CD4-positive, alpha-beta T cell treated with Interleukin-10 for 1 hour (primary cell): ENCODE measurements around the gene PHLDA1.
A peak's percentile ranks its signal among the peaks of the same experiment; 100 is the strongest.
"Not testable (repeated sequence)": the region's sequence is repeated elsewhere in the genome, so short reads cannot be mapped to it uniquely, and the experiment has no call there.

Experiments
- DNase-seq: peaks from one replicate; pipeline ENCODE4 v3.0.0-alpha.2; 2020

Gene PHLDA1

GRCh38 chr12:75984577-75985182 lies 46.9 kb downstream of the PHLDA1 start:
- DNase-seq, result no peak

GRCh38 chr12:75983851-75984250 lies 47.7 kb downstream of the PHLDA1 start:
- not testable (repeated sequence) for DNase-seq

DNA sequence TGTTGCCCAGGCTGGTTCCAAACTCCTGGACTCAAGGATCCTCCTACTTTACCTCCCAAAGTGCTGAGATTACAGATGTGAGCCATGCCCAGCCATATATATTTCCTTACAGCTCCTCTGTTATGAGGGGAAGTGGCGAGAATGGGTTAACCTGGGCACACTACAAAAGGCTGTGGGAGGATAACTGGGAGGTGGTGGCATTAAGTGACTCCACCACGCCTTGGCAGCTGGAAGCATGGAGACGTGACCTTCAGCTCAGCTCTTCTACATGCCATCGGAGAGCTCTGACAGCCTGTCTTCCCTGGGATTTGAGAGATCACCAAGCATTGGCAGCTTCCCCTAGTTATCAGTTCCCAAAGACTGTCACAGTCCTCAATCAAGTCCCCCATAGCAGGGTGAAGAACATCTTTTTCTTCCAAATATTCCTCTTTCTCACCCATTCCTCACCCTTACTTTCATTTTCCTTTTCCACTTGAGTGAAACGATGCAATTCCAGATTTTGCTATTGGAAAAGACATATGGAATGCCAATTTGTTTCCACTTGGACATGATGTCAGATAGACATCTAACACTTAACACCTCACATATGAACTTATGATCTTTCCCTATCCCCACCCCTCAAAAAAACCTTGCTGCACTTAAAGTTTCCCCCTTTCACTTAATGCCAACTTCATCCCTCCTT lies 48.5 kb downstream of the PHLDA1 start:
- no peak for DNase-seq

DNA sequence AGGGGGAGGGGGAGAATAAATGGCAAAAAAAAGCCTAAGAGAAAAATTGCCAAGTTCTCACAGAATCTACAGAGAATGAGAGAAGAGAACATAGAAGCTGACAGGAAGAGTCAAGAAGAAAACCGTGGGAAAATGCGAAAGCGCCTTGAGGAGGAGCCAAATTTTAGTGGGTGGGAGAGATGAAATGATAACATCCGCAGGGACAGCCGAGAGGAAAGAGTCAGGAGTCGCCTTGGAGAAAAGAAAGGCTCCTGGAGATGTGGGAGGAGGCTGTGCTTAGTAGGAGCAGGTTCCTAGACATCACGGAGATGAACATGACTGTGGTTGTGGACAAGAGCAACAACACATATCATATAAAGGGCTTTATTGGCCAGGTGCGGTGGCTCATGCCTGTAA lies 49.4 kb downstream of the PHLDA1 start:
- no peak for DNase-seq

GRCh38 chr12:75981247-75982168 lies 50.1 kb downstream of the PHLDA1 start:
- DNase-seq, result no peak

DNA sequence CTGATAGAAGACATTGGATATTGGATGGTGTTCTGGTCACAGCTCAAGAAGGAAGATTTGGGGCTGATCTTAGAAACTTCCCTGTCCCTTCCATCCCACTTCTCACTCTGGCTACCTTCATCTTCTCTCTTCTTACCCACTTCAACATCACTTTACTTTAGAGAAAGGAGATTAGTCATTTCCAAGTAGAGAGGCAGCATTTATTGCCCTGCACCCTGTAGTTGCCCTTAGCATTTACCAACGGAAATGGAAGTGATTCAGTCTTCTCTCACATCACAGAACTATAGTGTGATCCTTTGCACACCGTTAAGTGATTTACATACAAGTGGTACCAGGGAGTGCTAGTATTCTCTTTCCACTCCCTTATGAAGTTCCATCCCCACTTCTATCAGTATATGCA lies 52.4 kb downstream of the PHLDA1 start:
- DNase-seq, result peak; percentile 51

DNA sequence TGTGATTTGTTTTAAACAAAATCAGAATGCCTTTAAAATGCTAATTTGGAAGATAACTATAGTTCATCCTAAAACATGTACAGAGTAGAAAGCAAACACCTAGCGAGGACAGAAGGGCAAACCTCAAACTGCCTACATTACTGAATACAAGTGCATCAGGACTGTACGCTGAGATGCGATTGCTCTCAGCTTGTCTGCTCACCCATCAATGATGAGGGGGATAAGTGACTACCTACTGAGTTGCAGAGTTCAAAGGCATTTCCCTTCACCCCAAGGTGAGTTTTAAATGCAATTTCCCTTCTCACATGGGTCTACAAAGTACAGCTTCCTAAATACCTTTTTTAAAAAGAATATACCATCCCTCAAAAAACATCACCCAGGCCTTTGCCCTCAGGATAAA lies 52.9 kb downstream of the PHLDA1 start:
- no peak for DNase-seq

DNA sequence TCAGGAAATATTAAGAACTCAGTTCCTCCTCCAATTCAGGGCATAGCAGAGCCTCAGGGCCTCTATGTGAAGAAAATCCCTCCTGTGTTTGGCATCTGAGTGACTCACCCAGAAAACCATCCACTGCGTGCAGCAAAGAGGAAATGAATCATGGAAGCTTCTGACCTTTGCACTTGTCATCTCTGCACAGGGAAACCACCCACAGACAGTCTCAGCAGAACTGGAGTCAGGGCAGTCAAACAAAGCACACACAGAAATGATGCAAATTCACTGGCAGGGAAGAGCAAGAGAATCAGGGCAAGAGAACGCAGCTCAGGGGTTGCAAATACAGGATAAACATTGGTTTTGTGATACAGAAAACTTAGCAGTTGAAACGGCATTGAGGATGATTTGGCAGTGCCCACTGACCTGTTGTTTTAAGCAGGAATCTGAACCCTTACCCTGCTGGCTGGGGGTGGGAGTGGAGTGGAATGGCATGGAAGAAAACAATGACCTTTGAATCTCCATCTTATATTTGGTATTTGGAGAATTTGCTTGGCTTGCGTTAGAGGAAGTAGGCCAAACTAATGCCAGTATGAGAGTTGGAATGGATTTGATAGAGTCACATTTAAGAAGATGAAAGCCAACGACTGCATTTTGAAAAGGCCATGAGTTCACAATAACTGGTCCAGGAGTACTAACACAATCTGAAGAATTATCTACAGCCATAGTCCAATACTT lies 53.5 kb downstream of the PHLDA1 start:
- DNase-seq, result peak; percentile 85

DNA sequence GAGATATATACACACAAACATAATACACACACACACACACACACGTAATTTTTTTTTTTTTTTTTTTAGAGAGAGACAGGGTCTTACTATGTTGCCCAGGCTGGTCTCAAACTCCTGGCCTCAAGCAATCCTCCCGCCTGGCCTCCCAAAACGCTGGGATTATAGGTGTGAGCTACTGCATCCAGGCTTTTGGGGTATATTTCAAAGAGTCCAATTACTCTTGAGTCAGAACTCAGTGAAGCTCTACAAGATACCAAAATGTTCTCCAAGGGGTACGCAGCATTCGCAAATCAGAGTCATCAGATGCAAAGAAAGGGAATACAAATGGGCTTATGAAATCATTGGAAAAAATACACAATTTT lies 54.0 kb downstream of the PHLDA1 start:
- no peak for DNase-seq

- no peak for DNase-seq
Observed at GRCh38 chr12:75976913-75977312, 54.7 kb downstream of the PHLDA1 start.

DNA sequence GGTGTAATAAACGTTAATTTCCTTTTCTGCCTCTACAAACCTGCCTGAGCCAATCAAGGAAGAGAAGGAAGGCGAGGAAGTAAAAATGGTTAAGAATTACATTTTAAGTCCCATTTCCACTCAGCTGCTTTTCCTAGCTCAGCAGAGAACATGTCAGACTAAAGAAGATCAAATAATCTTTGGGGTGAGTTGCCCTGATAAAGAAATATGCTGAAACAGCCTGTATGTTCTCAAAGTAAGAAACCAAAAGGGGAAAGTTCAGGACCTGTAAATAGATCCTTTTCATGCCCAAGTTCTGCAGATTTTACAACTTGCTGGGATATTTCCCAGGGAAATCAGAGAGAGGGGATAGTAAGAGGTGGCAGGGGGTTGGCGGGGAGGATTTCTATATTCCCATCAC lies 55.5 kb downstream of the PHLDA1 start:
- no peak for DNase-seq

- no peak for DNase-seq
Observed at GRCh38 chr12:75975702-75976101, 55.9 kb downstream of the PHLDA1 start.
